ENCODE measurements around the gene IDUA.

IDUA gene

DNA sequence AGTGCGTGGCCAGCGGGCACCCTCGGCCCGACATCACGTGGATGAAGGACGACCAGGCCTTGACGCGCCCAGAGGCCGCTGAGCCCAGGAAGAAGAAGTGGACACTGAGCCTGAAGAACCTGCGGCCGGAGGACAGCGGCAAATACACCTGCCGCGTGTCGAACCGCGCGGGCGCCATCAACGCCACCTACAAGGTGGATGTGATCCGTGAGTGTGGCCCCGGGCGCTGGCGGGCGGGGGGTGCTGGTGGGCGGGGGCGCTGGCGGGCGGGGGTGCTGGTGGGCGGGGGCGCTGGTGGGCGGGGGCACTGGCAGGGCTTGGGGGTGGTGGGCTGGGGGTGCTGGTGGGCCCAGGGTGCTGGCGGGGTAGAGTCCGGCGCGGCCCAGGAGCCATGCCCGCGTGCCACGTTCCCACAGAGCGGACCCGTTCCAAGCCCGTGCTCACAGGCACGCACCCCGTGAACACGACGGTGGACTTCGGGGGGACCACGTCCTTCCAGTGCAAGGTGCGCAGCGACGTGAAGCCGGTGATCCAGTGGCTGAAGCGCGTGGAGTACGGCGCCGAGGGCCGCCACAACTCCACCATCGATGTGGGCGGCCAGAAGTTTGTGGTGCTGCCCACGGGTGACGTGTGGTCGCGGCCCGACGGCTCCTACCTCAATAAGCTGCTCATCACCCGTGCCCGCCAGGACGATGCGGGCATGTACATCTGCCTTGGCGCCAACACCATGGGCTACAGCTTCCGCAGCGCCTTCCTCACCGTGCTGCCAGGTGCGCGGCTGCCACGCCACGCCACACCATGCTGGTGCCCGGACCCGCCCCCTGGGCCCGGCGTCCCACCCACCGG is 37.3 kb downstream of the IDUA start:
- DNase-seq (ENCODE audit: low read depth, low spot score): no peak
- POLR2A ChIA-PET: no interaction called here
- CTCF ChIA-PET: interaction anchor here (0.7 kb wide), 1 partner anchor 20 kb away, joined by 3 read pairs; no protein-coding TSS in a partner anchor
- TF ChIP-seq, protein P1, sequence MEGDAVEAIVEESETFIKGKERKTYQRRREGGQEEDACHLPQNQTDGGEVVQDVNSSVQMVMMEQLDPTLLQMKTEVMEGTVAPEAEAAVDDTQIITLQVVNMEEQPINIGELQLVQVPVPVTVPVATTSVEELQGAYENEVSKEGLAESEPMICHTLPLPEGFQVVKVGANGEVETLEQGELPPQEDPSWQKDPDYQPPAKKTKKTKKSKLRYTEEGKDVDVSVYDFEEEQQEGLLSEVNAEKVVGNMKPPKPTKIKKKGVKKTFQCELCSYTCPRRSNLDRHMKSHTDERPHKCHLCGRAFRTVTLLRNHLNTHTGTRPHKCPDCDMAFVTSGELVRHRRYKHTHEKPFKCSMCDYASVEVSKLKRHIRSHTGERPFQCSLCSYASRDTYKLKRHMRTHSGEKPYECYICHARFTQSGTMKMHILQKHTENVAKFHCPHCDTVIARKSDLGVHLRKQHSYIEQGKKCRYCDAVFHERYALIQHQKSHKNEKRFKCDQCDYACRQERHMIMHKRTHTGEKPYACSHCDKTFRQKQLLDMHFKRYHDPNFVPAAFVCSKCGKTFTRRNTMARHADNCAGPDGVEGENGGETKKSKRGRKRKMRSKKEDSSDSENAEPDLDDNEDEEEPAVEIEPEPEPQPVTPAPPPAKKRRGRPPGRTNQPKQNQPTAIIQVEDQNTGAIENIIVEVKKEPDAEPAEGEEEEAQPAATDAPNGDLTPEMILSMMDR (IDR thresholded peaks at IDR 0.05; ENCODE audit: insufficient read depth, low read length, missing control alignments): no peak
- no peak overlapping the region for H3K4me3 ChIP-seq (ENCODE audit: low read depth, low read length)

DNA sequence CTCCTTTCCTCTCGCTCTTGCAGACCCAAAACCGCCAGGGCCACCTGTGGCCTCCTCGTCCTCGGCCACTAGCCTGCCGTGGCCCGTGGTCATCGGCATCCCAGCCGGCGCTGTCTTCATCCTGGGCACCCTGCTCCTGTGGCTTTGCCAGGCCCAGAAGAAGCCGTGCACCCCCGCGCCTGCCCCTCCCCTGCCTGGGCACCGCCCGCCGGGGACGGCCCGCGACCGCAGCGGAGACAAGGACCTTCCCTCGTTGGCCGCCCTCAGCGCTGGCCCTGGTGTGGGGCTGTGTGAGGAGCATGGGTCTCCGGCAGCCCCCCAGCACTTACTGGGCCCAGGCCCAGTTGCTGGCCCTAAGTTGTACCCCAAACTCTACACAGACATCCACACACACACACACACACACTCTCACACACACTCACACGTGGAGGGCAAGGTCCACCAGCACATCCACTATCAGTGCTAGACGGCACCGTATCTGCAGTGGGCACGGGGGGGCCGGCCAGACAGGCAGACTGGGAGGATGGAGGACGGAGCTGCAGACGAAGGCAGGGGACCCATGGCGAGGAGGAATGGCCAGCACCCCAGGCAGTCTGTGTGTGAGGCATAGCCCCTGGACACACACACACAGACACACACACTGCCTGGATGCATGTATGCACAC is 38.2 kb downstream of the IDUA start:
- DNase-seq (ENCODE audit: low read depth, low spot score): no peak
- TF ChIP-seq, protein P1 (IDR thresholded peaks at IDR 0.05; ENCODE audit: insufficient read depth, low read length, missing control alignments): no peak
- no peak overlapping the region for H3K4me3 ChIP-seq (ENCODE audit: low read depth, low read length)
- POLR2A ChIA-PET: no interaction called here
- CTCF ChIA-PET: no interaction called here

DNA sequence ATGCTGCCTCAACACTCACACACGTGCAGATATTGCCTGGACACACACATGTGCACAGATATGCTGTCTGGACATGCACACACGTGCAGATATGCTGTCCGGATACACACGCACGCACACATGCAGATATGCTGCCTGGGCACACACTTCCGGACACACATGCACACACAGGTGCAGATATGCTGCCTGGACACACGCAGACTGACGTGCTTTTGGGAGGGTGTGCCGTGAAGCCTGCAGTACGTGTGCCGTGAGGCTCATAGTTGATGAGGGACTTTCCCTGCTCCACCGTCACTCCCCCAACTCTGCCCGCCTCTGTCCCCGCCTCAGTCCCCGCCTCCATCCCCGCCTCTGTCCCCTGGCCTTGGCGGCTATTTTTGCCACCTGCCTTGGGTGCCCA is 39.3 kb downstream of the IDUA start:
- ChIA-PET POLR2A (no interaction called here), CTCF (no interaction called here)
- no peak overlapping the region for H3K4me3 ChIP-seq (ENCODE audit: low read depth, low read length)
- DNase-seq (ENCODE audit: low read depth, low spot score): no peak
- TF ChIP-seq, protein P1 (IDR thresholded peaks at IDR 0.05; ENCODE audit: insufficient read depth, low read length, missing control alignments): no peak

DNA sequence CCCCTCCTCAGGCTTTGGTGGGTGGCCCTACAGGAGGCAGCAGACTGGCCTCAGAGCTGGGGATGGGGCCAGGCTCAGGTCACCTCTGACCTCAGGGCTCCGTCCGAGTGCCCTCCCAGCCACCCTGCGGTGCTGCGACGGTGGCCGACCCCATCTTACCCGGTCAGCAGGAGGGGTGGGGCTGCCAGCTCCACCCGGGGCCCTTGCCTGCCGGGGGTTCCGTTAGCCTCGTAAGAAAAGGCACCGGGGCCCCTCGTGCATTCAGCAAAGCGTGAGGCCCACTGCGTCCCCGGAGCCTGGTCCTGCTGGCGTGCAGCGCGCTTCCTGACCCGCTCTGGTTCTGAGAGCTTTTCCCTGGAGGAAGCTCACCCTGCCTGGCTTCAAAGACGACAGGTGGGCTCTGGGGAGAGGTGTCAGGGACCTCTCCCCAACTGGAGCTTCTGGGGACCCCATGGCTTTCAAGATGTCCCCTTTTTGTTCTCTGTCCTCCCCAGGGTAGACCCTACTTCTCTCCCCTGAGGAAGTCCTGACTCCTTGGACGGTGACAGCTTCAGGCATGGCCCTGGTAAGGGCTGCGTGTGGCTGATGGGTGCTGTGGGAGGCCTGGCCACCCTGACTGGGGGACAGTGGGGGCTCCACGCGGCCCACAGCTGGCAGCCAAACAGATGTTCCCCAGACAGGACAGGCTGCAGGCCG is 40.5 kb downstream of the IDUA start:
- POLR2A ChIA-PET: no interaction called here

DNA sequence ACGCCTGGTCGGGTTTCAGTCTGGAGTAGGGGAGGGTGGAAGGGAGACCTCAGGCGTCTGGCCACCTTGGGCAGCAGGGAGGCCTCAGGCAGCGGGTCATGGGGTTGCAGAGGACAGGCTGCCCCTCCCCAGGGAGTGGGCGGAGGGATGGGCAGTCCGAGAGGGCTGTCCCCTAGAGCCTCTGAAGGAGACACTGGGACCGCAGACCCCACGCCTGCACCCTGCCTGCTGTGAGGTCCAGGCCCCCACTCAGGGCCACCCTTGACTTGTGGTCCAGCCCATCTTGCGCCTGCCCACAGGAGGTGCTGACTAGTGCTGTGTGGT is 41.0 kb downstream of the IDUA start:
- POLR2A ChIA-PET: no interaction called here
- H3K4me3 ChIP-seq (ENCODE audit: low read depth, low read length): no peak overlapping the region
- DNase-seq (ENCODE audit: low read depth, low spot score): no peak
- CTCF ChIA-PET: interaction anchor here (1.4 kb wide), 1 partner anchor 9 kb away, joined by 4 read pairs; no protein-coding TSS in a partner anchor
- TF ChIP-seq, protein P1 (IDR thresholded peaks at IDR 0.05; ENCODE audit: insufficient read depth, low read length, missing control alignments): no peak

More for the DNA sequence above, 40.5 kb downstream of the IDUA start:
- CTCF ChIA-PET: interaction anchor here (1.4 kb wide), 1 partner anchor 10 kb away, joined by 4 read pairs; no protein-coding TSS in a partner anchor
- TF ChIP-seq, protein P1 (IDR thresholded peaks at IDR 0.05; ENCODE audit: insufficient read depth, low read length, missing control alignments): no peak
- no peak for DNase-seq (ENCODE audit: low read depth, low spot score)
- H3K4me3 ChIP-seq (ENCODE audit: low read depth, low read length): no peak overlapping the region
